Kidney (tissue), 14 donors: ENCODE measurements around the gene SH3BP4. TPM values are rescaled to one million over a fixed set of nuclear protein-coding genes. Genes with fewer than 3 reads are reported as not detected.
A peak's percentile ranks its signal among the peaks of the same experiment; 100 is the strongest.

ENCODE experiments used
- DNase-seq, 5 donors: peaks; one replicate each; pipeline ENCODE4 v3.0.0-alpha.2; 2013 to 2020
- FAIRE-seq: peaks from 2 replicates; lab custom pipeline; 2012; peaks lifted over from hg19 to GRCh38; lab: Jason Lieb, UNC
- H3K27ac ChIP-seq, 2 donors: one replicate each; pipeline ENCODE4 v1.7.0; 2013; ENCODE audit warnings: low read depth in 2 of 2, low read length in 2 of 2, inconsistent platforms in 1 of 2
- H3K27me3 ChIP-seq: one replicate; pipeline ENCODE4 v1.7.1; 2013; ENCODE audit warnings: low read length, inconsistent platforms; ENCODE audit not compliant: control insufficient read depth, insufficient read depth
- H3K36me3 ChIP-seq, 3 donors: one replicate each; pipeline versions ENCODE4 v1.7.0 to v1.7.1; 2013; ENCODE audit warnings: low read length in 3 of 3, control low read depth in 1 of 3, inconsistent platforms in 1 of 3; ENCODE audit not compliant: insufficient read depth in 3 of 3, control insufficient read depth in 2 of 3
- H3K4me1 ChIP-seq, 3 donors: one replicate each; pipeline versions ENCODE4 v1.7.0 to v1.7.1; 2013; ENCODE audit warnings: low read length in 3 of 3, inconsistent platforms in 1 of 3, low read depth in 1 of 3; ENCODE audit not compliant: control insufficient read depth in 2 of 3, insufficient read depth in 2 of 3
- H3K4me3 ChIP-seq, 3 donors: one replicate each; pipeline versions ENCODE4 v1.7.0 to v1.8.1; 2013; ENCODE audit warnings: low read length in 3 of 3, control low read depth in 1 of 3, inconsistent platforms in 1 of 3
- H3K9ac ChIP-seq, 3 donors: one replicate each; pipeline versions ENCODE4 v1.7.0 to v1.7.1; 2013; ENCODE audit warnings: low read length in 3 of 3, control low read depth in 1 of 3, inconsistent platforms in 1 of 3
- H3K9me3 ChIP-seq, 3 donors: one replicate each; pipeline versions ENCODE4 v1.7.0 to v1.7.1; 2013; ENCODE audit warnings: low read length in 3 of 3, control low read depth in 1 of 3, inconsistent platforms in 1 of 3; ENCODE audit not compliant: control insufficient read depth in 2 of 3, insufficient read depth in 1 of 3
- CTCF ChIP-seq: IDR thresholded peaks from 3 replicates; pipeline ENCODE4 v1.5.1; 2012; ENCODE audit warnings: mild to moderate bottlenecking, moderate library complexity, borderline replicate concordance; ENCODE audit not compliant: insufficient read depth; ENCODE audit errors: extremely low read depth
- intact Hi-C: fragments of 100-400 bp; cut with DNase I; formaldehyde crosslinking; loops from one replicate; pipeline ENCODE4 v1.11.1; 2022
- polyA plus RNA-seq: library from polyadenylated mRNA; stranded (reverse); fragments of 350-450 nt; fragmentation: Illumina TruSeq; extraction: RNeasy Lipid Tissue Mini Kit (QIAGEN cat#74804); gene quantifications from one replicate; pipeline ENCODE4 v1.2.3, GENCODE V29; 2014; ENCODE audit warnings: low read depth, low replicate concordance; ENCODE audit not compliant: insufficient read depth
- total RNA-seq: library from RNA; stranded (reverse); fragmentation: NEBNext Ultra II Directional; extraction: Animal tissue kit (Norgen Biotek cat#: 25700); gene quantifications from one replicate; pipeline ENCODE4 v1.2.1, GENCODE V29; 2021
- donor health status: control.
- donor health status: control.
- donor health status: control.
- donor health status: control.
- donor health status: control.
- donor health status: DM: yes; HTN: yes; CAD: no.
- donor health status: Normal renal cell carcinoma (clear cell type).

SH3BP4 gene
- total and polyA plus RNA-seq, 2 donors from 2014 or later, result 20.0 to 52.9 TPM

DNA sequence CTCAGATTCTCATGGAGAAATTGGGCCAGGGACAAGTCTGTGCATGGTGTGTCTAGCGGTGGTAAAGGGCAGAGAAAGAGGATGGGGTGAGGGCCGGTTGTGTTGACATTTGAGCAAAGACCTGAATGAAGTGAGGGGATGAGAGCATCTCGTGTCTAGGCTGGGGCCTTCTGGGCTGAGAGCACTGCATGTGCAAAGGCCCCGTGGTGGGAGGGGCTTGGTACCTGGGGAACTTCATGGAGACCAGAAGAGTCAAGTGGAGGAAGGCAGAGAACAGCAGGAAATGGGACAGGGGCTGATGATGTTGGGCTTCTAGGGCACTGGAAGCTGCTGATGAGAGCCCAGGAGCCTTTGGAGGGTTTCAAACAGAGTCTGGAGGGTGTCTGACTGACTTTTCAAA is 76.8 kb downstream of the SH3BP4 start:
- peaks cover 0 to 14% (median 0%) of the 10 kb centered on the region in 3 donors for H3K4me1 ChIP-seq
- FAIRE-seq (no peak), DNase-seq (peak in 1 of 5 donors; percentile 41)
- no peak overlapping the region for H3K9ac ChIP-seq
- H3K27ac ChIP-seq, result no peak overlapping the region
- intact Hi-C loops, result no loop called here
- TF ChIP-seq CTCF, result no peak
- no peaks in the 10 kb centered on the region for H3K27me3 ChIP-seq
- no peaks in the 10 kb centered on the region for H3K9me3 ChIP-seq
- no peak overlapping the region for H3K4me3 ChIP-seq
- no peaks in the 10 kb centered on the region for H3K36me3 ChIP-seq

DNA sequence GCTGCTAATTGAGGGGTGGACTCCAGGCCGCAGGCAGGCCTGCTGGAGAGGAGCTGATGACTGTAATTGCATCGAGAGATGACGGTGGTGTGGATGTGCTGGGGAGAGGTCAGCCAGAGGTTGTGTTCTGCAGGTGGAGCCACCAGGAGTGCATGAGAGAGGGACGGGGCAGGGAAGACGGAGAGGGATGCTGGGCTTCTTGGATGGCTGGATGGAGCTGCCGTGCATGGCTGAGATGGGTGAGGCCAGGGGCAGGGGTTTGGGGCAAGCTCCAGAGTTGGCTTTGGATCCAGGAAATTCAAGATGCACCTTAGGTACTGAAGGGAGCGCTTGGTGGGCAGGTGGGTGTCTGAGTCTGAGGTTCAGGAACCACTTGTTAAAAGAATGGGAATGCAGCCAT is 77.2 kb downstream of the SH3BP4 start:
- no peak overlapping the region for H3K27ac ChIP-seq
- DNase-seq (peak in 1 of 5 donors; percentile 35), FAIRE-seq (no peak)
- no peaks in the 10 kb centered on the region for H3K9me3 ChIP-seq
- peaks cover 0 to 14% (median 0%) of the 10 kb centered on the region in 3 donors for H3K4me1 ChIP-seq
- H3K4me3 ChIP-seq, result no peak overlapping the region
- intact Hi-C loops, result no loop called here
- TF ChIP-seq CTCF, result no peak
- H3K9ac ChIP-seq, result no peak overlapping the region
- H3K27me3 ChIP-seq, result no peaks in the 10 kb centered on the region
- H3K36me3 ChIP-seq, result no peaks in the 10 kb centered on the region

- Histone ChIP-seq H3K27me3 (no peaks in the 10 kb centered on the region), H3K9ac (no peak overlapping the region), H3K9me3 (no peaks in the 10 kb centered on the region), H3K4me3 (no peak overlapping the region), H3K27ac (no peak overlapping the region), H3K4me1 (peaks cover 0 to 14% (median 0%) of the 10 kb centered on the region in 3 donors), H3K36me3 (no peaks in the 10 kb centered on the region)
- TF ChIP-seq CTCF, result no peak
- intact Hi-C loops, result no loop called here
- DNase-seq, result no peak
- no peak for FAIRE-seq
Measured at GRCh38 chr2:235030126-235030525, 78.3 kb downstream of the SH3BP4 start.

GRCh38 chr2:235030936-235031335 is 79.1 kb downstream of the SH3BP4 start:
- H3K36me3 ChIP-seq, result no peaks in the 10 kb centered on the region
- peak in 1 of 5 donors; percentile 27 for DNase-seq
- no peaks in the 10 kb centered on the region for H3K9me3 ChIP-seq
- H3K4me3 ChIP-seq, result no peak overlapping the region
- H3K4me1 ChIP-seq, result peaks cover 0 to 13% (median 0%) of the 10 kb centered on the region in 3 donors
- no peak for TF ChIP-seq CTCF
- H3K27me3 ChIP-seq, result no peaks in the 10 kb centered on the region
- FAIRE-seq, result no peak
- no peak overlapping the region for H3K9ac ChIP-seq
- no peak overlapping the region for H3K27ac ChIP-seq
- intact Hi-C loops, result no loop called here
